HG03139 (cell line): ENCODE measurements around the gene ST3GAL3.

Experiments
- ATAC-seq: cut with Tn5 transposase; IDR thresholded peaks from one replicate; pipeline ENCODE4 v1.9.1; 2021; ENCODE audit not compliant: unreplicated experiment

The ST3GAL3 gene

GRCh38 chr1:43847290-43847689 is 140.0 kb downstream of the ST3GAL3 start:
- no peak for ATAC-seq

- ATAC-seq, result no peak
Observed at GRCh38 chr1:43847882-43848281, 140.5 kb downstream of the ST3GAL3 start.

- no peak for ATAC-seq
Observed at GRCh38 chr1:43849670-43850069, 142.3 kb downstream of the ST3GAL3 start.

GRCh38 chr1:43850591-43851233 is 143.4 kb downstream of the ST3GAL3 start:
- no peak for ATAC-seq

- ATAC-seq, result no peak
Observed at GRCh38 chr1:43851561-43852338, 144.4 kb downstream of the ST3GAL3 start.

- no peak for ATAC-seq
Observed at GRCh38 chr1:43853161-43853921, 146.0 kb downstream of the ST3GAL3 start.

- no peak for ATAC-seq
Observed at GRCh38 chr1:43854473-43854872, 147.1 kb downstream of the ST3GAL3 start.

GRCh38 chr1:43856188-43856587 is 148.9 kb downstream of the ST3GAL3 start:
- no peak for ATAC-seq

GRCh38 chr1:43857163-43857562 is 149.8 kb downstream of the ST3GAL3 start:
- ATAC-seq, result no peak

- ATAC-seq, result no peak
Observed at GRCh38 chr1:43858324-43858723, 151.0 kb downstream of the ST3GAL3 start.

- ATAC-seq, result no peak
Observed at GRCh38 chr1:43861337-43861736, 154.0 kb downstream of the ST3GAL3 start.

- no peak for ATAC-seq
Observed at GRCh38 chr1:43861988-43862735, 154.8 kb downstream of the ST3GAL3 start.

GRCh38 chr1:43864111-43865045 is 157.0 kb downstream of the ST3GAL3 start:
- ATAC-seq, result no peak

- no peak for ATAC-seq
Observed at GRCh38 chr1:43866201-43866600, 158.9 kb downstream of the ST3GAL3 start.

GRCh38 chr1:43867976-43868740 is 160.8 kb downstream of the ST3GAL3 start:
- ATAC-seq, result no peak

GRCh38 chr1:43868741-43869067 is 161.4 kb downstream of the ST3GAL3 start:
- no peak for ATAC-seq

- no peak for ATAC-seq
Observed at GRCh38 chr1:43870306-43870705, 163.0 kb downstream of the ST3GAL3 start.

- no peak for ATAC-seq
Observed at GRCh38 chr1:43871181-43871910, 164.0 kb downstream of the ST3GAL3 start.

GRCh38 chr1:43872280-43872679 is 164.9 kb downstream of the ST3GAL3 start:
- ATAC-seq, result no peak
